Right hindlimb (tissue), 1 donor: Measurements from ENCODE around the gene UCK1.
A peak's percentile ranks its signal among the peaks of the same experiment; 100 is the strongest.
"Not testable (repeated sequence)": the region's sequence is repeated elsewhere in the genome, so short reads cannot be mapped to it uniquely, and the experiment has no call there.

ENCODE experiments used
- DNase-seq: peaks from one replicate; pipeline ENCODE4 v3.0.0-alpha.2; 2018

The UCK1 gene

GRCh38 chr9:131554087-131554842, 23.2 kb upstream of the UCK1 start:
- no peak for DNase-seq

- no peak for DNase-seq
Measured at GRCh38 chr9:131552030-131552429, 21.0 kb upstream of the UCK1 start.

- not testable (repeated sequence) for DNase-seq
Measured at GRCh38 chr9:131550465-131550864, 19.4 kb upstream of the UCK1 start.

GRCh38 chr9:131549186-131549585, 18.1 kb upstream of the UCK1 start:
- DNase-seq = not testable (repeated sequence)

GRCh38 chr9:131546336-131547084, 15.4 kb upstream of the UCK1 start:
- peak; percentile 47 for DNase-seq

GRCh38 chr9:131545786-131546335, 14.8 kb upstream of the UCK1 start:
- peak; percentile 21 for DNase-seq

GRCh38 chr9:131545003-131545785, 14.1 kb upstream of the UCK1 start, which contains the start of gene PRRT1B:
Gene PRRT1B (plus strand): TSS chr9:131545523. CDS start chr9:131545616, 93 bp downstream.
- peak; percentile 14 for DNase-seq

GRCh38 chr9:131543141-131543540, 12.1 kb upstream of the UCK1 start:
- DNase-seq = no peak

- no peak for DNase-seq
Measured at GRCh38 chr9:131539223-131539923, 8.3 kb upstream of the UCK1 start.

GRCh38 chr9:131537946-131538345, 6.9 kb upstream of the UCK1 start:
- no peak for DNase-seq

- no peak for DNase-seq
Measured at GRCh38 chr9:131534721-131535237, 3.7 kb upstream of the UCK1 start.

GRCh38 chr9:131530546-131530919, 530 bp downstream of the UCK1 start:
- DNase-seq = no peak

- DNase-seq = no peak
Measured at GRCh38 chr9:131529597-131530545, 1.2 kb downstream of the UCK1 start.

- no peak for DNase-seq
Measured at GRCh38 chr9:131528886-131529505, 2.1 kb downstream of the UCK1 start.

- no peak for DNase-seq
Measured at GRCh38 chr9:131528186-131528585, 2.9 kb downstream of the UCK1 start.

- no peak for DNase-seq
Measured at GRCh38 chr9:131525643-131526565, 5.2 kb downstream of the UCK1 start.

GRCh38 chr9:131524665-131525315, 6.3 kb downstream of the UCK1 start:
- no peak for DNase-seq
